ENCODE results near the gene ANTKMT. TPM values are rescaled to one million over a fixed set of nuclear protein-coding genes. Genes with fewer than 3 reads are reported as not detected.

The ANTKMT gene
- polyA plus RNA-seq, 3 donors = 10.4 to 22.6 (median 21.6) TPM

DNA sequence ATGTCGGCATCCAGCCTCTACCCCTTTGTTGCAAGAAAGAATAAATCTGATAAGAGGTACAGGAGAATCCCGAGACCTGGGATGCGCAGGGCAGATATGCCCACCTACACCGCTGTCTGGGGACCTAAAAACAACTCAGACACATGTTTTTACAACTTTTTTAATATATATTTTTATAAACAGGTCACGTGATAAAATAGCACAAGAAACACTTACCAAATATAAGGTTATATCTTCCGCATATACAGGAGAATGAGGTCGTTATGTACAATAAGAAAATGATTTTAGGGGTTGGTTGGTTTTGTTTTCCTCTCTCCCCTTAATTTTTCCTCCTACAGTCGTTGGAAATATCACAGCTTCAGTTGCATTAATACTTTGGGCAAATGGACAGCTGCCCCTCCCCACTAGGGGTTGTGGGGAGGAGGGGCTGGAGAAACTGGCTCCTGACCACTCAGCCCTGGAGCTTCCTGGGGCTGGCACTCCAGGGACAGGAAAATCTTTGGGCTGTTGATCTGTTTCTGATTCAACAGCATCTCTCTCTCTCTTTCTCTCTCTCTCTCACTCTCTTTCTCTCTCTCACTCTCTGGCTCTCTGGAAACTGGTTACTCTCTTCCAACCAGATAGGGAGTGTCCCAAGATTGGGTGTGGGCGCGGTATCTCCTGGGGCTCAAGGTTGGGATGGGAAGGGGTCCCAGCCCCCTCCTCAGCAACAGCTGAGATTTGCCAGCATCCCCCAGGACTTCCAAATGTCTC lies 28.4 kb upstream of the ANTKMT start:
- no peak for DNase-seq (ENCODE audit: extremely low read depth in 1 of 11, low read depth in 9 of 11, low spot score in 4 of 11)

DNA sequence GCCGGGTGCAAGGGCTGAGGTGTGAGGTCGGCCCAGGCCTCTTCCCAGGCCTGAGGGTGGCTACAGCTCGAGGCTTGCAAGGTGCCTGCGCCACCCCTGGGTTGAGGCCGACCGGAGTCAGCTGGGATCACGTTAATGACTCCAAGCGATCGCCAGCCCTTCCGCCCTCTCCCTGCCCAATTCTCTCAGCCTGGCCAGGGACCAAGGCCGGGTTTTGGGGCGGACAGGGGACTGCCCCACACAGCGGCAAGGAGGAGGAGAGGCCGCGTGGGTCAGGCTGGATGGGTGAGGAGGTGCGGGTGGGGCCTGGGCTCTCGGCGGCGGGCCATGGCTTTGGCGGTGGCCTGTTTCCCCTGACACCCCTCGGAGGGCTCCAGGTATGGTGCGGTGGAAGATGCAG lies 27.6 kb upstream of the ANTKMT start:
- no peak for DNase-seq (ENCODE audit: extremely low read depth in 1 of 11, low read depth in 9 of 11, low spot score in 4 of 11)

DNA sequence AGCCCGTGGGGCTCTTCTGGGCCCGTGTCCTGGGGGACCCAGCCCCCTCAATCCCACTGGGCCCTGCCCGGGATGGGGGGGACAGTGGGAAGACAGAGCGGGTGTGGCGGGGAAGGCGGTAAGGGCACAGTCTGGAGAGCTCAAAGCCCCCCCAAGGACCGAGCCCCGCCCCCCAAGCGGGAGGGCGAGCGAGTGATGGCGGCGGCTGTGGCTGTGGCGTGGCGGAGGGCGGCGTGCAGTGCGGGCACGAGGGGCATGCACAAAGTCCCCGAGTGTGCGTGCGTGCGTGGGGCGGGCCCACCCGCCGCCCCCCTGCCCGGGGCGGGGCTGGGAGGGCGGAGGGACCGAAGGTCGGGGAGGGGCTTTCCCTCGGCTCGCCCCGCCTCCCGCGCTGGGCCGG lies 27.2 kb upstream of the ANTKMT start:
- no peak for DNase-seq (ENCODE audit: extremely low read depth in 1 of 11, low read depth in 9 of 11, low spot score in 4 of 11)

DNA sequence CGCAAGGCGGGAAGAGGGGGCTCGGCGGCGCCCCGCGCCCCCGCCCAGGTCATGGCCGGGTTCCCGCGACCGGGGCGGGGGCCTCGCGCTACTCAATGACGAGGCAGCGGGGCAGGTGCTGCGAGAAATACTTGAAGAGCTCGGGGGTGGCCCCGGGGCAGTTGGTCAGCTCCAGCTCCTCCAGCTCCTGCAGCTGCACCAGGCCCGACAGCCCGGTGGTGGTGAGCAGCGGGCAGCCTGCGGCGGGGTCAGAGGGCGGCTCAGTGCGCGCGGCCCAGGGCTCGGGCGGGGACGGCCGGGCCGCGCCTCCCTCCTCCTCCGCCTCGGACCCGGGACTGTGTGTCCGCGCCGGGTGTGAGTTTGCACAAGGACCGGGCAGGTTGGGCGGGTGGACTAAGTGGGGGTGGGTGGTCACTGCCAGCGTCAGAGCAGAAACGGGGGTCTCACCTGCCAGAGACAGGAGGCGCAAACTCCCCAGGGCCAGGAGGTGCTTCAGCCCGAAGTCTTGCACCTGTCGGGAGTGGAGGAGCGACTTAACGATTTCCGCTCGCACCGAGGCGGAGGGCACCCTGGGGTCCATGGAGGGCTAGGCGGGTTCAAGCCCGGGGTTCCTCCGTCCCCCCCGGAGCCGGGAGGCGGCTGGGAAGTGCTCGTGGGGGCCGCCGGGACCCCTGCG lies 26.6 kb upstream of the ANTKMT start:
- no peak for DNase-seq (ENCODE audit: extremely low read depth in 1 of 11, low read depth in 9 of 11, low spot score in 4 of 11)

DNA sequence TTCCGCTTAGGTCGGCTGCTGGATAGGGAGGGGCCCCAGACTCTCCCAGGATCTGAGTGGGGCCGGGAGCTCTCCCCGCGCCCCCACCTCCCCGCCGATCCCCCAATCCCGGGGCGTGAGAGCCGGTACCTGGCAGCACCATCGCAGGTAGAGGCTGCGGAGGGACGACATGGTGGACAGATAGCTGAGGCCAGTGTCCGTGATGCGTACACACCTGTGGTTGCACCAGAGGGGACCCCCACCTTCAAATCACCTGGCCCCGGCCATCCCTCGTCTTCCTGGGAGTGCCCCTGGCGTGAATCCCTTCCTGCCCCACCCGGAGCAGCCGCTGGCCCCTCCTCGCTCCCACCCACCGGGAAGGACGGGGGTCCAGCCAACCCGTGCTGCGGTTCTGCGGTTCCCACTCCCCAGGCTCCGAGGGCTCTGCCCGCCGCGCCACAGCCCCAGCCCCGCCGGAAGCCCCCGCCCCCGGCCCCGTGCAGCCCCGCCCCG lies 26.0 kb upstream of the ANTKMT start:
- no peak for DNase-seq (ENCODE audit: extremely low read depth in 1 of 11, low read depth in 9 of 11, low spot score in 4 of 11)

DNA sequence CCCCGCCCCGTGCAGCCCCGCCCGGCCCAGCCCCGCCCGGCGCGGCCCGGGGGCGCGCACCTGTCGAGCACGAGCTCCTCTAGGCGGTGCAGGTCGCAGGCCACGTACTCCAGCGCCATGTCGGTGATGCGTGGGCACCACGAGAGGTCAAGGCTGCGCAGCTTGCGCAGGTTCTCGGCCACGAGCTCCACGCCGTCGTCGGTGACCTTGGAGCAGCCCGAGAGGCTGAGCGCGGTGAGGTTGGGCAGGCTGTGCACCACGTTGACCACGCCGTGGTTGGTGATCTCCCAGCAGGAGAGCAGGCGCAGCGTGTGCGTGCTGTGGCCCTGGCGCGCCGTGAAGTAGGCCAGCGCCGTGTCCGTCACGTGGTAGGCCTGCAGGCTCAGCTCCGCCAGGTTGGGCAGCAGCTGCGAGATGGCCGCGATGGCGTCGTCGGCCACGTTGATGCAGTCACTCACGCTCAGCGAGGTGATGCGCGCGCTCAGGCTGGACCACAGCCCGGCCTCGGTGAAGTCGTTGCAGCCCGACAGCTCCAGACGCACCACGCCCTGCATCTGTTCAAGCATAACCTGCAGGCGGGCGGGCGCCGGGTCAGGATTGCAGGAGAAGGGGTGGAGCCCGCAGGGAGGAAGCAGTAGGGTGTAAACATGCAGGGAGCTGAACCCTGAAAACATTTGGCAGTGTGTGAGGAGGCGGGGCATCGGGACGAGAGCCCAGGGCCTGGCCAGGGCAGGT lies 25.4 kb upstream of the ANTKMT start:
- DNase-seq (ENCODE audit: extremely low read depth in 1 of 11, low read depth in 9 of 11, low spot score in 4 of 11) = peak in 1 of 11 donors; percentile 53

DNA sequence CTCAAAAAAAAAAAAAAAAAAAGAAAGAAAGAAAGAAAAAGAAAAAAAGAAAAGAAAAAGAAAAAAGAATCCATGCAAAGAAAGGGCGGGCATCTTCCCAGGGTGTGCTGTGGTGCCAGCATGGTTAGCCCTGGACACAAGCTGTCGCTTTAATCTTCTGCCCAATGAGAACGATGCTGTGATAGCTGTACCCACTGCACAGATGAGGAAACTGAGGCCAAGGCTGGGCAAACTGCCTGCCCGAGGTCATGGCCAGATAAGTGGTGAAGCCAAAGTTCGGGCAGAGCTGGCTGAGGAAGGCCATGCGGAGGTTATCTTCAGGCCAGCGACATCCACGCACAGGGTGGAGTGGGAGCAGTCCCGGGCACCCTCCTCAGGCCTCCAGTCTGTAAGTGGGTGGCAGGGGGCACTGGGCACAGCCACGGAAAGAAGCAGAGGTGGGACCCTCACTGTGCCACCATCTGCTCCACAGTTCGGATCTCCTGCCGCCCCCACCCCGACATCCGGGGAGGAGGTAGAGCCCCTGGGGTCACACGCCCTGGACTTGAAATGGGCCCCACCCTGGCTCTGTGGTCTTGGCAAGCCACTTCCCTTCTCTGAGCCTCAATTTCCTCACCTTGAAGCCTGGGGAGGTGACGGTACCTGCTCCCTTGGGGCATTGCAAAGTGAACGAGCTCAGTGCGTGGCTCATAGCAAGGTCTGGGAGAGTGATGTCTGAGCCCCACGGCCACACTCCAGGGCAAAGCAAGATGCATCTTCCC lies 21.9 kb upstream of the ANTKMT start:
- DNase-seq (ENCODE audit: extremely low read depth in 1 of 11, low read depth in 9 of 11, low spot score in 4 of 11) = no peak

DNA sequence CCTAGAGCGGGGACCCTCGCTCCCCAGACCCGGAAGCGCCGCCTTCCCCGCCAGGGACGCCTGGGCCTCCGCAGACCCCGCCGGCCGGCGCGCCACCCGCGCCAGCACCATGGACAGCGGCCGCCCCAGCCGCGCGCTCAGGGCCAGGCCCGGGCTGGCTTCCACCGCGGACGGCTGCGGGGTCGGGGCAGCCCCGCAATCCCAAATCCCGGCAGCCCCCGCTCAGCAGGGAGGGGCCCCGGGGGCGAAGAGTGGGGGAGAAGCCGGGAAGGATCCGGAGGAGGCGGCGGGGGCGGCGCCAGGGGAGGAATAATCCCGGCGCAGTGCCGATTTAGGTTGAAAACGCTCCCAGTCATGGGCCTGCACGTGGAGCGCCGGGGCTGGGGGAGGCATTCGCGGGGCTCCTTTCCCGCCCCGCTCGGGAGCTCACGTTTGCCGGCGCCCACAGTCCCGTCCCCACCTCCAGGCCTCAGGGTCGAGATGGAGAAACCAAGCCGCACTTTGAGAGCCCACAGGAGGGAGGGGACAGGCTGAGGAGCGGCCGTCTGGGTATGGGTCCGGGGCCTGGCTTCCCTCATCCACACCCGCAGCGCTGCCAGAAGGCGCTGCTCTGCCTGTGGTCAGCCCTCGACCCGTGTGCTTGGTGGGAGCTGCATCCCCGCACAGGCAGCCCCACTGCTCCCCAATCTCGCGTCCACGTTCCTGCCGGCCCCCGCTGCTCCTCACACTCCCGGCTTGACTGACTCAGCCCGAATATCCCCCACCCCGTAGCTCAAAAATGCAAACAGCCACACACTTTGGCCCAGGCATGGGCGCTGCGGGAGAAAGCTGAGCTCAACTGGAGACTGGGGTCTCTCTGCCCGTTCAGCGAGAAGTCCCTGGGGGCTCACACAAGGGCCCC lies 20.0 kb upstream of the ANTKMT start:
- no peak for DNase-seq (ENCODE audit: extremely low read depth in 1 of 11, low read depth in 9 of 11, low spot score in 4 of 11)

DNA sequence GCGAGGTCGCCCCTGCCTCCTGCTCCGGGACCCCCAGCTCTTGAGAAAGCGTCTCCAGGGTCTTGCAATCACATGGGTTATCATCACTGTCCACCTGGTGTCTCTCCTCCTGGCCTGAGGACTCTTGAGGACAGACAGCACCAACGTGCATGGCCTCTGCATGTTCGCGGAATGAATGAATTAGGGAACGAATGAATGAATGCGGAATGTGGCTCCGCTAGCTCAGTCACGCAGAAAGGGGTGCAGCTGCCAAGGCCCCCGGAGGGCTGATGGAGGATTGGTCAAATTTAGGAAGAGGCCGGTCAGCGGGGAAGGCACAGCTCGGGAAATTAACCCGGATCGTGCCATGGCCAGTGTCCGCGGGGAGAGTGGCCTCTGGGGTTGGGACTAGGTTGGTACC lies 18.6 kb upstream of the ANTKMT start:
- no peak for DNase-seq (ENCODE audit: extremely low read depth in 1 of 11, low read depth in 9 of 11, low spot score in 4 of 11)

DNA sequence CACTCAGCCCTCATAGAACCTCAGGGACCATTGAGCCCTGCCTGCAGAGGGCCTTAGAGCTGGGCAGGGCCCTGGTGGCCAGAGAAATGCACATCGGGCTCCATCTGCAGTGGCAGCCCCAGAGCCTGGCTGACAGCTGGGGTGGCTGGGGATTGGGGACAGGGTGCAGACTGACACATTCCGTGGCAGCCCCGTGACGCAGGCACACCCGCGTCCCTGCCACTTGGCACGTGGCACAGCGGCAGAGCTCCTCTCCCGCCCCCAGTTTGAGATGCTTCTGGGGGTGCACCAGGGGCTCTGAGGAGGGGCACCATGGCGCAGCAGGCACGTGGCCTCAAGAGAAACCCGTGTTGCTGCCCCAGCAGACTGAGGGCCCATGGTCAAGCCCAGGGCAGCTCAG lies 17.5 kb upstream of the ANTKMT start:
- DNase-seq (ENCODE audit: extremely low read depth in 1 of 11, low read depth in 9 of 11, low spot score in 4 of 11) = no peak

DNA sequence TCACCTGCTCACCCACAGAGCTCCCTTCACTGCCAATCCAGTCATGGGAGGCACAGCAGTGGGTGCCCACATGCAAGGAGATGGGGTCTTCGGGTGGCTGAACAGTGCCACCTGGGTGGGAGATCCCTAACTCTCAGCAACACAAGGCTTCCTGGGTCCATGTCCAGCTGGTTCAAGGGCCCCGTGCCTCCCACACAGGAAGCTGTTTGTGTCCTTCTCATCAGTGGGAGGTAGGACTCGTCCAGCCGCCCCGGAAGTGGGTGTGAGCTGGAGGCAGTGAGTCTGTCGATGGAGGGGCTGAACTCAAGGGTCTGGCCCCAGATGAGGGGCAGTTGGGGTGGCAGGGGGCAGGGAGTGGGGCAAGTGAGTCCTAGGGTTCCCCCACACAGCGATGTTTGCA lies 16.9 kb upstream of the ANTKMT start:
- DNase-seq (ENCODE audit: extremely low read depth in 1 of 11, low read depth in 9 of 11, low spot score in 4 of 11) = no peak

DNA sequence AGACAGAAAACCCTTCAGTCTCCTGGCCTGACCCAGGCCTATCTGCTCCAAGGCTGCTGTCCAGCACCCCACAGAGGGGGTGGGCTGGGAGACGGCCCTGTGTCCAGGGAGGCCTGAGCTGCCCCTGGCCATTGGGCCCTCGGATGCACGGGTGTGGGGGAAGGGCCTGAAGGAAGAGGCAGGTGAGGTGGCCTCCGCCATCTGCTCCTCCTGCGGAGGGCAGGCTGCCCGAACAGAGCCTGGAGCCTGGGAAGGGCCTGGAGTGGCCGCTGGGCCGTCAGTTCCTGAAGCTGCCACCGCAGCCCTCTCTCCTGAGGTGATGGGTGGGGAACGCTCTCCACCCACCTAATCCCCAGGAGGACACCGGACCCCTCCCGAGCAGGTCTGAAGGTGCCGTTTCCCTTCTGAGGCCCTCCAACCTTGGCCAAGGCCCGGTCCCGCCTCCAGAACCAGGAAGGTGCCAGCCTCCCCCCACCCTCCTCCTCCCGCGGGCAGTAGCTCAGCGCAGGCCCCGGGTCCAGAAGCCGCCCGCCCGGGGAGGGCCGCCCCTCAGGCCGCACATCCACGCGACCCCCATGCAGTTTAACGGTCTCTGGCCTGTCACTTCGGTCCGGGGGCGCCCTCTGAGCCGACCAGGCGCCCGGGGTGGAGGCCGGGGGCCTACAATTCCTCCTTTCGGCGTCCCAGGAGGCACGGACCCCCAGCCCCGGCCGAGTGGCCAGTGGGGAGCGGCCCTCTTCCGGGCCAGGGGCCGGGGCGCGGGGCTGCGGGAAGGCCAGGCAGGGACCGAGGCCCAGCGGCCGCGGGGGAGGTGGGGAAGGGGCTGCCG lies 16.2 kb upstream of the ANTKMT start:
- DNase-seq (ENCODE audit: extremely low read depth in 1 of 11, low read depth in 9 of 11, low spot score in 4 of 11) = no peak

DNA sequence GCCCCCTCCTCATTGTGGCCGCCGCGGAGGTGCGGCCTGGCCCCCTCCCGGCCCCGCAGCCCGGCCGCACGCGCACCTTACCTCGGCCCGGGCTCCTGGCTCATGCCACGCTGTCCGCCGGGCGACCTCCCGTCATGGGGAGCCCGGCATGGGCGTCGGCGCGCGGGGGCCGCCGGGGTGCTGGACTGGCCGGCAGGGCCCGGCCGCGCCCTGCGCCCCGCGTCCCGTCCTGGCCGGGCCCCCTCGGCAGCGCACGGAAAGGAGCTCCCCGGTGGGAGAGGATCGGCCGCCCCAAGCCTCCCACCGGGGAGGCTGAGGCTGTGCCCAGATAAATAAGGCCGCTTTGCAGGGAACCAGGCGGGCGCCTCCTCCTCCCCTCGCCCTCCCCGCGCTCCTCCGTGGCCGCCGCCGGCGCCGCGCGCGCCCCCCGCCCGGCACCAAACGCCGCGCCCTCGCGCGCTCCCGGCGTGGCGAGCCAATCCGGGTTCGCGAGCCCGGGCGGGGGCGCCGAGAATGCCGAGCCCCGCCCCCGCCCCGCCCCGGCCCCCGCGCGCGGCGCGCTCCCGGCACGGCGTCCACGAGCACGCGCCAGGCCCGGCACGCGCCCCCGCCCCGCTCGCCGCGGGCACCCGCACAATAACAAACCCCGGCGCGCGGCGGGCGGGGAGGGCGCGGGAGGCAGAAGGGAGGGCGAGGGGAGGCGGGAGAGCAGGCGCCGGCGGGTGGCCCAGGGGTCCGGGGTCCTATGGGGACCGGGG lies 15.3 kb upstream of the ANTKMT start, which contains the start of gene FBXL16:
Gene FBXL16 (minus strand): TSS at position 371 of the 758 bp plus-strand sequence. CDS start 8,396 bp downstream, outside the sequence.
- no peak for DNase-seq (ENCODE audit: extremely low read depth in 1 of 11, low read depth in 9 of 11, low spot score in 4 of 11)

DNA sequence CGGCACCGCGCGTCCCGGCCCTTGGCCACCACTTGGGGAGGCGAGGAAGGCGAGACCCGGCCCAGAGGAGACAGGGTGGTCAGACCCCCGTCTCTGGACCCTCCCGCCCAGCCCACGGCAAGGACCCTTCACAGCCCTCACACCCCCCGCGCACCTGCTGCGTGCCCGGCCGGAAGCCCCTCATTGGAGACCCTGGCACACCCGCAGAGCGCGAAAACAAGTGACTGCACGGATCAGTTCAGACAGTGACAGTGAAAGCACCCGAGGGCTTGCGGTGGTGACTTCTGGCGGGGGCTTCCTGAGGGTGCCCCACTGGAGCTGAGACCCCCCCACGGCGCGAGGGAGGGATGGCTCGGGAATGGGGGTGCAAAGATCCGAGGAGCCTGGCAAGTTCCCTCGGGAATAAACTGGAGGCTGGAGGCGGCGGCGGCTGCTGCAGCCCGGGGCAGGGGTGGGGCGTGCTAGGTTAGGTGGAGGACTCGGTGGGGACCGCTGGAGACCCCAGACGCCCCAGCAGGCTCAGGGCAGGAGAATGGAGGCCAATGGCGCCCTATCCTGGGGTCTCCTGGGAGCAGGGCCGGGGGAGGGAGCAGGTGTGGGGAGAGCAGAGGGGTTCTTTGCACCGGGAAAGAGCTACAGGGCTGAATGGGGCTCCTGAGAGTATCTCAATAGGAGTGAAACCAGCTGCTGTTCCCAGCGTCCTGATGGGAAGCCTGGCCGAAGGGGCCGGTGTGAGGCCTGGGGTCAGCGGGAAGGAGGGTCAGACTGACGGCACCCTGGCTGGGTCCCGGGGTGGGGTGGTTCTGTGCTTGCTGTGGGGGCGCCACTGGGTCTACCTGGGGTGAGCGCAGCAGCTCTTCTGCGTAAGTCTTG lies 14.5 kb upstream of the ANTKMT start:
- DNase-seq (ENCODE audit: extremely low read depth in 1 of 11, low read depth in 9 of 11, low spot score in 4 of 11) = no peak

DNA sequence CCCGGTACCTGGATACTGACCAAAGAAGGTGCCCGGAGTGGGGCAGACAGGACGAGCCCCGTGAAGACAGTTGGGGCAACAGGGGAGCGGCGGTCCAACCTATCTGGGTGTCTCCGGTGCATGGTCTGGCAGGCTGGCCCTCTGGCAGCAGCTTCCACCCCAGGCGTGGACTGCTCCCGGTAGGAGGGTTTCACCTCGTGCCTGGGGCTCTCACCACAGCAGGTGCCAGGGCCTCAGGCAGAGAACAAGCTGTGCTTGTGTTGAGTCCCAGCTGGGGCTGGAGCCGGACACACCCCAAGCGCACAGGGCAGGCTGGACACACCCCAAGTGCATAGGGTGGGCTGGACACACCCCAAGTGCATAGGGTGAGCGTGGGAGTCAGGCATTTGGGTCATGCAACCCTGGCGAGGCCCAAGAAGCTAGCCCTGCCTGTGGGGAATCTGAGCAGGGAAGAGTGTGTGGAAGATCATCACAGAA lies 13.8 kb upstream of the ANTKMT start:
- no peak for DNase-seq (ENCODE audit: extremely low read depth in 1 of 11, low read depth in 9 of 11, low spot score in 4 of 11)

DNA sequence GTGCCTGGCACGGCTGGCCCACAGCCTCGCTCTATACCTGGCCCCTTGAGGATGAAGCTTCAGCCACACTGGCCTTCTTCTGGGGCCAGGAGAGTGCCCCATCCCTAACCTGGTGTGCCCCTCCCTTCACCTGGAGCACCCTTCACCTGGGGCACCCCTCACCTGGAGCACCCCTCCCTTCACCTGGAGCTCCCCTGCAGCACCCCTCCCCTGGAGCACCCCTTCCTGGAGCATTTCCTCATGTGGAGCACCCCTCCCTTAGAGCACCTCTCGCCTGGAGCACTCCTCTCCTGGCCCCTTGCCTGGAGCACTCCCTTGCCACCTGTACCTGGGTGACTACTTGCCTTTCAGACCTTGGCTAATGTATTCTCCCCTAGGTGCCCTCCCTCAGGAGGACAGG lies 12.9 kb upstream of the ANTKMT start:
- no peak for DNase-seq (ENCODE audit: extremely low read depth in 1 of 11, low read depth in 9 of 11, low spot score in 4 of 11)

Measured in renal cortex interstitium (tissue), 11 donors.